SK-N-SH (cell line): ENCODE results near the gene LYPD4. TPM values are rescaled to one million over a fixed set of nuclear protein-coding genes. Genes with fewer than 3 reads are reported as not detected.

Source experiments
- CTCF ChIA-PET: fragments of 300-600, 350-600 bp; formaldehyde crosslinking; extraction: SDS; loops from one replicate; lab custom pipeline; 2021; lab: Yijun Ruan, JAX
- POLR2A ChIA-PET: fragments of 350-600 bp; sonication (Branson Sonifier 250); formaldehyde crosslinking; extraction: SDS; loops from one replicate; lab custom pipeline; 2020; ENCODE audit warnings: antibody characterized with exemption, inconsistent platforms; lab: Yijun Ruan, JAX
- DNase-seq: peaks from one replicate; pipeline ENCODE4 v3.0.0; 2012
- H2AFZ ChIP-seq: fragments of 200-600 bp; sonication (generic); 2 replicates; pipeline ENCODE4 v1.8.1; 2016; ENCODE audit warnings: antibody characterized with exemption, mild to moderate bottlenecking, low read depth
- H3F3A ChIP-seq: fragments of 200-600 bp; sonication (generic); replicated peaks from 2 replicates; pipeline ENCODE3; 2016; ENCODE audit warnings: antibody characterized with exemption, mild to moderate bottlenecking; ENCODE audit not compliant: insufficient read depth
- H3K27ac ChIP-seq, 2 experiments: fragments of 200-500 bp in 1 of 2; fragments of 200-600 bp in 1 of 2; sonication (Bioruptor generic) in 1 of 2; sonication (generic), shearing (Covaris generic) in 1 of 2; 2 replicates each; pipeline versions ENCODE4 v1.5.1 to v1.6.1; 2014 to 2016; ENCODE audit warnings: low read depth in 2 of 2, inconsistent platforms in 1 of 2, low read length in 1 of 2, mild to moderate bottlenecking in 1 of 2, mixed read lengths in 1 of 2
- H3K27me3 ChIP-seq: fragments of 200-600 bp; sonication (generic), shearing (Covaris generic); 2 replicates; pipeline ENCODE4 v1.6.1; 2016; ENCODE audit warnings: mixed run types; ENCODE audit not compliant: insufficient read depth
- H3K36me3 ChIP-seq, 2 experiments: fragments of 200-500 bp in 1 of 2; fragments of 200-600 bp in 1 of 2; sonication (Bioruptor generic) in 1 of 2; sonication (generic) in 1 of 2; replicated peaks in 1 of 2; 2 replicates each; pipeline versions ENCODE3 to v1.5.1; 2014 to 2016; ENCODE audit warnings: low read length in 1 of 2, mild to moderate bottlenecking in 1 of 2; ENCODE audit not compliant: insufficient read depth in 2 of 2, control insufficient read depth in 1 of 2
- H3K4me1 ChIP-seq, 2 experiments: fragments of 200-500 bp in 1 of 2; fragments of 200-600 bp in 1 of 2; sonication (Bioruptor generic) in 1 of 2; sonication (generic), shearing (Covaris generic) in 1 of 2; 2 replicates each; pipeline versions ENCODE4 v1.5.1 to v1.6.1; 2014 to 2016; ENCODE audit warnings: low read depth in 1 of 2, low read length in 1 of 2, mixed run types in 1 of 2; ENCODE audit not compliant: insufficient read depth in 2 of 2, control insufficient read depth in 1 of 2
- H3K4me2 ChIP-seq: fragments of 200-600 bp; sonication (generic), shearing (Covaris generic); 2 replicates; pipeline ENCODE4 v1.6.1; 2017; ENCODE audit warnings: mixed run types
- H3K4me3 ChIP-seq, 2 experiments: fragments of 200-500 bp in 1 of 2; fragments of 200-600 bp in 1 of 2; sonication (Bioruptor generic) in 1 of 2; sonication (generic), shearing (Covaris generic) in 1 of 2; 2 replicates each; pipeline versions ENCODE4 v1.5.1 to v1.8.1; 2014 to 2016; ENCODE audit warnings: low read depth in 2 of 2, inconsistent platforms in 1 of 2, low read length in 1 of 2, mild to moderate bottlenecking in 1 of 2, mixed read lengths in 1 of 2, moderate library complexity in 1 of 2
- H3K79me2 ChIP-seq: fragments of 200-600 bp; sonication (generic); 2 replicates; pipeline ENCODE4 v1.8.1; 2017; ENCODE audit warnings: mild to moderate bottlenecking; ENCODE audit not compliant: insufficient read depth
- H3K9ac ChIP-seq: fragments of 200-600 bp; sonication (generic); 2 replicates; pipeline ENCODE4 v1.6.1; 2017; ENCODE audit warnings: mixed run types
- H3K9me2 ChIP-seq: fragments of 200-600 bp; sonication (generic); 2 replicates; pipeline ENCODE4 v1.6.1; 2017; ENCODE audit warnings: mixed run types
- H3K9me3 ChIP-seq: fragments of 200-600 bp; sonication (generic); 2 replicates; pipeline ENCODE4 v1.6.1; 2017; ENCODE audit warnings: mixed run types, mild to moderate bottlenecking, moderate library complexity
- H4K20me1 ChIP-seq: fragments of 200-600 bp; sonication (generic); 2 replicates; pipeline ENCODE4 v1.6.1; 2017; ENCODE audit warnings: mild to moderate bottlenecking, mixed run types; ENCODE audit not compliant: insufficient read depth
- CHD2 ChIP-seq: fragments of 150-350 bp; IDR thresholded peaks from 2 replicates; pipeline ENCODE4 v1.6.1; 2018; ENCODE audit warnings: low read length; ENCODE audit not compliant: partially characterized antibody
- CTCF ChIP-seq: fragments of 200-600 bp; sonication (generic); IDR thresholded peaks from 2 replicates; pipeline ENCODE4 v1.6.1; 2017; ENCODE audit warnings: antibody characterized with exemption, mild to moderate bottlenecking, moderate library complexity
- ELF1 ChIP-seq: IDR thresholded peaks from 2 replicates; pipeline ENCODE4 v1.4.0; 2012
- EP300 ChIP-seq, 2 experiments: IDR thresholded peaks; 2 replicates each; pipeline versions ENCODE4 v1.4.0 to v1.6.1; 2012; ENCODE audit warnings: borderline replicate concordance in 1 of 2, low read depth in 1 of 2, low read length in 1 of 2
- EZH2phosphoT487 ChIP-seq: fragments of 200-600 bp; sonication (generic); IDR thresholded peaks from 2 replicates; pipeline ENCODE4 v1.6.1; 2017; ENCODE audit warnings: low read depth, mixed run types, mild to moderate bottlenecking, antibody characterized with exemption, moderate library complexity, borderline replicate concordance
- FOXM1 ChIP-seq: IDR thresholded peaks from 2 replicates; pipeline ENCODE4 v1.4.0; 2012; ENCODE audit warnings: low read depth, mild to moderate bottlenecking
- GABPA ChIP-seq: IDR thresholded peaks from 2 replicates; pipeline ENCODE4 v1.4.0; 2012; ENCODE audit warnings: low read depth, mild to moderate bottlenecking
- GATA2 ChIP-seq: sonication (generic); formaldehyde crosslinking; IDR thresholded peaks from 2 replicates; pipeline ENCODE4 v1.5.0; 2020; ENCODE audit warnings: mild to moderate bottlenecking, missing genetic modification reagents
- IRF3 ChIP-seq: fragments of 150-350 bp; IDR thresholded peaks from 2 replicates; pipeline ENCODE4 v1.6.1; 2016; ENCODE audit warnings: mild to moderate bottlenecking, low read depth, low read length
- MAX ChIP-seq: IDR thresholded peaks from 2 replicates; pipeline ENCODE4 v1.4.0; 2012; ENCODE audit warnings: low read depth
- MEF2A ChIP-seq: IDR thresholded peaks from 2 replicates; pipeline ENCODE4 v1.4.0; 2012; ENCODE audit warnings: low read depth, borderline replicate concordance
- MXI1 ChIP-seq: IDR thresholded peaks from 2 replicates; pipeline ENCODE4 v1.6.1; 2012; ENCODE audit warnings: mild to moderate bottlenecking, low read depth, low read length, improper control_type of control experiment
- NRF1 ChIP-seq: IDR thresholded peaks from 2 replicates; pipeline ENCODE4 v1.6.1; 2012; ENCODE audit warnings: low read depth, mild to moderate bottlenecking, low read length
- PBX3 ChIP-seq: IDR thresholded peaks from 2 replicates; pipeline ENCODE4; 2012
- RFX5 ChIP-seq: IDR thresholded peaks from 2 replicates; pipeline ENCODE4 v1.6.1; 2012; ENCODE audit warnings: mild to moderate bottlenecking, improper control_type of control experiment, low read length
- RXRA ChIP-seq: IDR thresholded peaks from 2 replicates; pipeline ENCODE4 v1.4.0; 2012; ENCODE audit warnings: low read depth, mild to moderate bottlenecking, borderline replicate concordance
- SIN3A ChIP-seq: IDR thresholded peaks from 2 replicates; pipeline ENCODE4 v1.6.1; 2012; ENCODE audit warnings: low read depth, mild to moderate bottlenecking, low read length, moderate library complexity, borderline replicate concordance
- TAF1 ChIP-seq: IDR thresholded peaks from 2 replicates; pipeline ENCODE4 v1.6.1; 2012; ENCODE audit warnings: low read depth, mild to moderate bottlenecking, low read length, moderate library complexity, borderline replicate concordance
- TEAD4 ChIP-seq: IDR thresholded peaks from 2 replicates; pipeline ENCODE4 v1.4.0; 2012; ENCODE audit warnings: mild to moderate bottlenecking, borderline replicate concordance; ENCODE audit not compliant: insufficient read depth
- YY1 ChIP-seq: IDR thresholded peaks from 2 replicates; pipeline ENCODE4 v1.4.0; 2012; ENCODE audit warnings: low read depth, mild to moderate bottlenecking
- ZBTB33 ChIP-seq: IDR thresholded peaks from 2 replicates; pipeline ENCODE4 v1.4.0; 2012; ENCODE audit warnings: low read depth, borderline replicate concordance
- WGBS: methylation state at CpG from one replicate; pipeline ENCODE4 v1.1.6; 2017; ENCODE audit warnings: low lambda C conversion rate; 5-methylcytosine and 5-hydroxymethylcytosine counted together
- polyA plus RNA-seq, 3 experiments: library from polyadenylated mRNA; depleted of rRNA; stranded (reverse); fragments of >200 nt; gene quantifications; 2 replicates each; pipeline ENCODE4 v1.2.3, GENCODE V29; 2012

The LYPD4 gene
- polyA plus RNA-seq, 1 of the 3 experiments (the other 2 are of a cell fraction) = not detected

- TF ChIP-seq CTCF (no peak), TEAD4 (no peak)
Observed at GRCh38 chr19:41845001-41845050, 343 bp upstream of the LYPD4 start, which contains the start of gene DMRTC2 (continued).

GRCh38 chr19:41843371-41843770 lies 1.1 kb downstream of the LYPD4 start:
- DNase-seq = no peak
- no peak overlapping the region for H3K27ac ChIP-seq
- H3K4me1 ChIP-seq = no peaks in the 10 kb centered on the region
- no peaks in the 10 kb centered on the region for H3F3A ChIP-seq
- POLR2A ChIA-PET = no interaction called here
- no peak overlapping the region for H3K4me2 ChIP-seq
- CTCF ChIA-PET = interaction anchor here (0.9 to 2.0 kb wide), 3 partner anchors 8 to 48 kb away, joined by 3 to 10 read pairs (median 6); no protein-coding TSS in a partner anchor
- WGBS = 15% methylated on average over 7 of the region's 7 CpGs
- no peak overlapping the region for H3K9ac ChIP-seq
- H3K9me3 ChIP-seq = no peaks in the 10 kb centered on the region
- H3K9me2 ChIP-seq = no peaks in the 10 kb centered on the region
- no peak overlapping the region for H2AFZ ChIP-seq
- no peaks in the 10 kb centered on the region for H3K36me3 ChIP-seq
- H3K79me2 ChIP-seq = no peaks in the 10 kb centered on the region
- no peaks in the 10 kb centered on the region for H4K20me1 ChIP-seq
- H3K4me3 ChIP-seq = no peak overlapping the region
- TF ChIP-seq MAX (no peak), CTCF (no peak), EP300 (IDR thresholded peaks at IDR 0.05; ENCODE audit: borderline replicate concordance in 1 of 2, low read depth in 1 of 2, low read length in 1 of 2) (no peak), TAF1 (no peak), PBX3 (no peak), YY1 (no peak), RXRA (no peak), MXI1 (no peak), RFX5 (no peak), GATA2 (CRISPR knock-in tag) (no peak), SIN3A (no peak), GABPA (no peak), MEF2A (no peak), NRF1 (no peak), ELF1 (no peak), IRF3 (no peak), CHD2 (no peak), FOXM1 (no peak), ZBTB33 (no peak), EZH2phosphoT487 (no peak)
- H3K27me3 ChIP-seq = peaks cover 22% of the 10 kb centered on the region
